CD4-positive, alpha-beta memory T cell (primary cell): ENCODE data around the gene C19orf12. TPM values are rescaled to one million over a fixed set of nuclear protein-coding genes. Genes with fewer than 3 reads are reported as not detected.

Source experiments
- CTCF ChIA-PET: fragments of 350-600 bp; sonication (Branson Sonifier 250); formaldehyde crosslinking; loops from one replicate; lab custom pipeline; 2021; ENCODE audit warnings: inconsistent platforms; ENCODE audit not compliant: partially characterized antibody; lab: Charles Lee
- POLR2A ChIA-PET: fragments of 350-600 bp; sonication (Branson Sonifier 250); formaldehyde crosslinking; loops from one replicate; lab custom pipeline; 2021; ENCODE audit not compliant: partially characterized antibody; lab: Charles Lee
- DNase-seq, 5 donors: peaks; one replicate each; pipeline versions ENCODE4 v3.0.0 to v3.0.0-alpha.2; 2020 to 2022; ENCODE audit warnings: mixed read lengths in 1 of 5
- H3K27ac ChIP-seq: one replicate; pipeline ENCODE4 v1.7.0; 2013; ENCODE audit warnings: low read depth, low read length
- H3K27me3 ChIP-seq: 2 replicates; pipeline ENCODE4 v1.7.0; 2013; ENCODE audit warnings: mild to moderate bottlenecking, low read length, moderate library complexity; ENCODE audit not compliant: insufficient read depth
- H3K36me3 ChIP-seq: 2 replicates; pipeline ENCODE4 v1.7.0; 2013; ENCODE audit warnings: mild to moderate bottlenecking, low read length, moderate library complexity; ENCODE audit not compliant: insufficient read depth
- H3K4me1 ChIP-seq: 2 replicates; pipeline ENCODE4 v1.7.0; 2013; ENCODE audit warnings: mild to moderate bottlenecking, low read length, moderate library complexity; ENCODE audit not compliant: insufficient read depth
- H3K4me3 ChIP-seq, 2 donors: one replicate each; pipeline ENCODE4 v1.7.0; 2013; ENCODE audit warnings: low read length in 2 of 2, mild to moderate bottlenecking in 1 of 2
- H3K9me3 ChIP-seq, 2 donors: one replicate each; pipeline ENCODE4 v1.7.0; 2013; ENCODE audit warnings: low read length in 2 of 2, control low read depth in 1 of 2; ENCODE audit not compliant: control insufficient read depth in 1 of 2
- H3K27ac Mint-ChIP-seq, 7 donors: one replicate each; pipeline ENCODE4 v1.8.0; 2020 to 2021; ENCODE audit warnings: mixed read lengths in 7 of 7, mild to moderate bottlenecking in 6 of 7, inconsistent platforms in 3 of 7, moderate library complexity in 3 of 7
- H3K27me3 Mint-ChIP-seq, 2 donors: one replicate each; pipeline ENCODE4 v1.8.0; 2020 to 2021; ENCODE audit warnings: mixed read lengths in 2 of 2
- H3K36me3 Mint-ChIP-seq, 2 donors: one replicate each; pipeline ENCODE4 v1.8.0; 2020 to 2021; ENCODE audit warnings: mixed read lengths in 2 of 2, inconsistent platforms in 1 of 2, mild to moderate bottlenecking in 1 of 2
- H3K4me1 Mint-ChIP-seq, 4 donors: one replicate each; pipeline ENCODE4 v1.8.0; 2020 to 2021; ENCODE audit warnings: mixed read lengths in 4 of 4, mild to moderate bottlenecking in 1 of 4
- H3K4me3 Mint-ChIP-seq, 8 donors: one replicate each; pipeline ENCODE4 v1.8.0; 2020 to 2021; ENCODE audit warnings: mixed read lengths in 8 of 8, mild to moderate bottlenecking in 7 of 8, moderate library complexity in 6 of 8, inconsistent platforms in 3 of 8
- H3K9me3 Mint-ChIP-seq, 8 donors: one replicate each; pipeline ENCODE4 v1.8.0; 2020 to 2021; ENCODE audit warnings: mixed read lengths in 8 of 8, mild to moderate bottlenecking in 5 of 8, inconsistent platforms in 3 of 8, moderate library complexity in 1 of 8
- intact Hi-C: fragments of 100-400 bp; cut with micrococcal nuclease; formaldehyde crosslinking; loops from one replicate; pipeline ENCODE4 v1.15.1; 2023
- polyA plus RNA-seq, 2 donors: library from polyadenylated mRNA; unstranded; fragments of 300-500 nt; fragmentation: Illumina TruSeq; gene quantifications; one replicate each; pipeline ENCODE4 v1.2.3, GENCODE V29; 2021
- total RNA-seq, 2 experiments: library from RNA; stranded (reverse); gene quantifications; one replicate each; pipeline ENCODE4 v1.2.3, GENCODE V29; 2021

The C19orf12 gene
- total and polyA plus RNA-seq, 4 experiments from 2014 or later = 22.7 to 30.1 (median 26.4) TPM

GRCh38 chr19:29677001-29677817 lies 37.9 kb downstream of the C19orf12 start:
- peak overlapping the region; percentile 92 for H3K27ac ChIP-seq
- ChIA-PET POLR2A (interaction anchor here (1.4 to 8.7 kb wide), 3 partner anchors 10 to 71 kb away, joined by 4 to 148 read pairs (median 40); partner anchors contain the start of genes PLEKHF1 and POP4), CTCF (interaction anchor here (0.9 to 10.6 kb wide), 5 partner anchors 10 to 67 kb away, joined by 3 to 96 read pairs (median 8); partner anchors contain the start of gene PLEKHF1)
- H3K36me3 ChIP-seq = peaks cover 35% of the 10 kb centered on the region
- Mint-ChIP-seq H3K9me3 (no peaks in the 10 kb centered on the region), H3K36me3 (peaks cover 13 to 42% of the 10 kb centered on the region in 2 donors), H3K4me1 (peaks cover 41 to 95% (median 69%) of the 10 kb centered on the region in 4 donors), H3K4me3 (peak overlapping the region in 5 of 8 donors; percentile 27 to 79 (median 57)), H3K27ac (peak overlapping the region; percentile 71 to 89 (median 86)), H3K27me3 (no peaks in the 10 kb centered on the region)
- H3K27me3 ChIP-seq = no peaks in the 10 kb centered on the region
- H3K4me3 ChIP-seq = no peak overlapping the region
- peaks cover 99% of the 10 kb centered on the region for H3K4me1 ChIP-seq
- intact Hi-C loops = no loop called here
- H3K9me3 ChIP-seq = no peaks in the 10 kb centered on the region
- DNase-seq = peak in 1 of 5 donors; percentile 28

GRCh38 chr19:29676586-29676985 lies 38.5 kb downstream of the C19orf12 start:
- intact Hi-C loops = no loop called here
- CTCF ChIA-PET = interaction anchor here (10.6 kb wide), 1 partner anchor 10 kb away, joined by 96 read pairs; the partner anchor contains the start of gene PLEKHF1
- Histone ChIP-seq H3K4me1 (peaks cover 99% of the 10 kb centered on the region), H3K4me3 (no peak overlapping the region), H3K27me3 (no peaks in the 10 kb centered on the region), H3K27ac (peak overlapping the region; percentile 92), H3K9me3 (no peaks in the 10 kb centered on the region), H3K36me3 (peaks cover 35% of the 10 kb centered on the region)
- POLR2A ChIA-PET = interaction anchor here (6.0 to 8.7 kb wide), 2 partner anchors 9 to 70 kb away, joined by 40 to 148 read pairs; partner anchors contain the start of genes PLEKHF1 and POP4
- peak in 1 of 5 donors; percentile 24 for DNase-seq
- Mint-ChIP-seq H3K36me3 (peaks cover 13 to 46% of the 10 kb centered on the region in 2 donors), H3K27me3 (no peaks in the 10 kb centered on the region), H3K4me1 (peaks cover 48 to 95% (median 72%) of the 10 kb centered on the region in 4 donors), H3K27ac (peak overlapping the region; percentile 71 to 89 (median 86)), H3K9me3 (no peaks in the 10 kb centered on the region), H3K4me3 (peak overlapping the region in 6 of 8 donors; percentile 35 to 79 (median 49))

- H3K9me3 Mint-ChIP-seq = no peaks in the 10 kb centered on the region
- no peaks in the 10 kb centered on the region for H3K27me3 Mint-ChIP-seq
- H3K4me3 Mint-ChIP-seq = peak overlapping the region in 4 of 8 donors; percentile 56 to 61 (median 57)
- H3K27ac ChIP-seq = peak overlapping the region; percentile 92
- peak overlapping the region; percentile 64 to 89 (median 85) for H3K27ac Mint-ChIP-seq
- no peaks in the 10 kb centered on the region for H3K27me3 ChIP-seq
- ChIA-PET CTCF (interaction anchor here (1.0 to 10.6 kb wide), 4 partner anchors 9 to 67 kb away, joined by 3 to 96 read pairs (median 46); partner anchors contain the start of genes PLEKHF1 and POP4), POLR2A (interaction anchor here (5.4 to 8.7 kb wide), 3 partner anchors 9 to 69 kb away, joined by 40 to 148 read pairs (median 105); partner anchors contain the start of genes C19orf12, PLEKHF1 and POP4)
- H3K4me1 Mint-ChIP-seq = peaks cover 51 to 95% (median 72%) of the 10 kb centered on the region in 4 donors
- H3K4me3 ChIP-seq = no peak overlapping the region
- peaks cover 20 to 53% of the 10 kb centered on the region in 2 donors for H3K36me3 Mint-ChIP-seq
- intact Hi-C loops = no loop called here
- no peaks in the 10 kb centered on the region for H3K9me3 ChIP-seq
- DNase-seq = peak in 1 of 5 donors; percentile 35
- H3K36me3 ChIP-seq = peaks cover 35% of the 10 kb centered on the region
- peaks cover 99% of the 10 kb centered on the region for H3K4me1 ChIP-seq
These were observed 39.3 kb downstream of the C19orf12 start for GRCh38 chr19:29675650-29676186.

- peak overlapping the region; percentile 64 to 89 (median 85) for H3K27ac Mint-ChIP-seq
- POLR2A ChIA-PET = interaction anchor here (0.5 to 8.7 kb wide), 4 partner anchors 8 to 69 kb away, joined by 3 to 148 read pairs (median 72); partner anchors contain the start of genes C19orf12, PLEKHF1 and POP4
- Histone ChIP-seq H3K4me1 (peaks cover 99% of the 10 kb centered on the region), H3K4me3 (no peak overlapping the region), H3K9me3 (no peaks in the 10 kb centered on the region), H3K36me3 (peaks cover 35% of the 10 kb centered on the region), H3K27me3 (no peaks in the 10 kb centered on the region), H3K27ac (peak overlapping the region; percentile 92)
- H3K27me3 Mint-ChIP-seq = no peaks in the 10 kb centered on the region
- peak overlapping the region in 3 of 8 donors; percentile 56 to 61 (median 57) for H3K4me3 Mint-ChIP-seq
- intact Hi-C loops = no loop called here
- CTCF ChIA-PET = interaction anchor here (1.0 to 10.6 kb wide), 4 partner anchors 8 to 66 kb away, joined by 3 to 96 read pairs (median 46); partner anchors contain the start of genes PLEKHF1 and POP4
- no peaks in the 10 kb centered on the region for H3K9me3 Mint-ChIP-seq
- peak in 1 of 5 donors; percentile 20 for DNase-seq
- peaks cover 22 to 56% of the 10 kb centered on the region in 2 donors for H3K36me3 Mint-ChIP-seq
- peaks cover 52 to 95% (median 72%) of the 10 kb centered on the region in 4 donors for H3K4me1 Mint-ChIP-seq
These were observed 39.9 kb downstream of the C19orf12 start for GRCh38 chr19:29675120-29675649.

GRCh38 chr19:29674374-29675119 lies 40.5 kb downstream of the C19orf12 start:
- Histone ChIP-seq H3K9me3 (no peaks in the 10 kb centered on the region), H3K27ac (peak overlapping the region; percentile 92), H3K4me3 (no peak overlapping the region), H3K4me1 (peaks cover 99% of the 10 kb centered on the region), H3K36me3 (peaks cover 35% of the 10 kb centered on the region), H3K27me3 (no peaks in the 10 kb centered on the region)
- Mint-ChIP-seq H3K27ac (peak overlapping the region in 5 of 7 donors; percentile 42 to 93 (median 85)), H3K4me1 (peaks cover 51 to 95% (median 72%) of the 10 kb centered on the region in 4 donors), H3K27me3 (no peaks in the 10 kb centered on the region), H3K36me3 (peaks cover 27 to 58% of the 10 kb centered on the region in 2 donors), H3K4me3 (no peak overlapping the region), H3K9me3 (no peaks in the 10 kb centered on the region)
- intact Hi-C loops = no loop called here
- ChIA-PET CTCF (interaction anchor here (1.3 to 10.6 kb wide), 4 partner anchors 8 to 65 kb away, joined by 3 to 96 read pairs (median 60); partner anchors contain the start of genes PLEKHF1 and POP4), POLR2A (interaction anchor here (0.5 to 8.7 kb wide), 4 partner anchors 7 to 68 kb away, joined by 3 to 148 read pairs (median 72); partner anchors contain the start of genes C19orf12, PLEKHF1 and POP4)
- DNase-seq = no peak
